Measurements from ENCODE around the gene GLT8D1. TPM values are rescaled to one million over a fixed set of nuclear protein-coding genes. Genes with fewer than 3 reads are reported as not detected.

The GLT8D1 gene
- total and polyA plus RNA-seq, 7 donors: 9.2 to 47.4 (median 31.5) TPM

DNA sequence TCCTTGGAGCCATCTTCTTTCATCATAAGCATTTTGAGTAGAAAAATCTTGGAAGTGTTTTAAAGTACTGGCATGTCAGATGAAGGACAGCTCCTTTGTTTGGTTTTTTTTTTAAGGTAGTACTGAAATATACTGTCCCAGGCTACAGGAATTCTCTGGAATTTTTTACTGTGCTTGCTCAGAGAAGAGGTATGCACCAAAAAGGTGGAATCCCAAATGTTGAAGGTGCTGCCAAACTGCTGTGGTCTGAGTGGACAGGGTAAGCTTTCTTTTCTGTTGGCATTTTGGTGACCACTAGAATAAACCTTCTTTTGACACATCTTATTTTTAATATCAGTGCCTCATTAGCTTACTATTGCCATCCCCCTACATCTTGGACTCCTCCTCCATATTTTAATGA is 12.5 kb downstream of the GLT8D1 start:
- no peak for TF ChIP-seq POLR2A (IDR thresholded peaks at IDR 0.05)
- no peak for TF ChIP-seq POLR2AphosphoS5 (IDR thresholded peaks at IDR 0.05)
- Histone ChIP-seq H3K9me3 (no peaks in the 10 kb centered on the region), H3K4me1 (no peaks in the 10 kb centered on the region), H3K27me3 (no peaks in the 10 kb centered on the region), H3K36me3 (peaks cover 65 to 100% (median 88%) of the 10 kb centered on the region in 4 donors), H3K27ac (no peak overlapping the region), H3K4me3 (no peak overlapping the region)
- no peak for DNase-seq
- intact Hi-C loops (cut with DNase I): no loop called here

DNA sequence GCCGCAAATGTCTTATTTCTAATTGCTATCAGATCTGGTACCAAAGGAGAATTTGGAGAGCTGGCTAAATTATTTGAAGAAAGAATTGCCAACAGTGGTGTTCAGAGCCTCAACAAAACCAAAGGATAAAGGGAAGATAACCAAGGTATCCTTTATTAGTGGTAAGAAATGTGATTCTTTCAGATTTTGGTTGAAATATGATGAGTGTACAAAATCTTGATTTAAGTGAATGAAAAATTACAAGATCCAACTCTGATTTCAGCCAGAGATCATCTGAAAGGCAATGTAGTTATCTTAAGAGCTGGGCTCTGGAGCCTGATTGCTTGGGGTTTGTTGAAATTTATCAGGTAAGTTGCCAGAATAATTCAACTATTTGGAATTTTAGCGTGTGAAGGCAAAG is 15.0 kb downstream of the GLT8D1 start:
- 95% methylated on average over 2 of the region's 2 CpGs for WGBS, 2 donors
- TF ChIP-seq CTCF (IDR thresholded peaks at IDR 0.05) (no peak), POLR2A (IDR thresholded peaks at IDR 0.05) (no peak), EP300 (IDR thresholded peaks at IDR 0.05) (no peak), POLR2AphosphoS5 (IDR thresholded peaks at IDR 0.05) (no peak)
- Histone ChIP-seq H3K27me3 (no peaks in the 10 kb centered on the region), H3K27ac (no peak overlapping the region), H3K9me3 (no peaks in the 10 kb centered on the region), H3K36me3 (peaks cover 51 to 86% (median 76%) of the 10 kb centered on the region in 4 donors), H3K4me1 (peaks cover 0 to 14% (median 11%) of the 10 kb centered on the region in 4 donors), H3K4me3 (no peak overlapping the region)
- intact Hi-C loops (cut with DNase I): no loop called here
- DNase-seq: no peak

GRCh38 chr3:52689151-52689550 is 16.4 kb downstream of the GLT8D1 start:
- intact Hi-C loops (cut with DNase I): loop anchor here (10.0 kb wide), 1 partner anchor 414 kb away; the partner anchor contains the start of gene WDR82
- no peak for TF ChIP-seq POLR2AphosphoS5 (IDR thresholded peaks at IDR 0.05)
- TF ChIP-seq CTCF (IDR thresholded peaks at IDR 0.05): no peak
- TF ChIP-seq EP300 (IDR thresholded peaks at IDR 0.05): no peak
- TF ChIP-seq POLR2A (IDR thresholded peaks at IDR 0.05): no peak
- Histone ChIP-seq H3K36me3 (peaks cover 40 to 72% (median 63%) of the 10 kb centered on the region in 4 donors), H3K9me3 (no peaks in the 10 kb centered on the region), H3K4me1 (peaks cover 0 to 23% (median 20%) of the 10 kb centered on the region in 4 donors), H3K27ac (no peak overlapping the region), H3K4me3 (no peak overlapping the region), H3K27me3 (no peaks in the 10 kb centered on the region)
- no peak for DNase-seq
- whole genome bisulfite sequencing, 2 donors: 74 to 94% methylated on average over 3 of the region's 3 CpGs

GRCh38 chr3:52688266-52688665 is 17.3 kb downstream of the GLT8D1 start:
- H3K4me3 ChIP-seq: no peak overlapping the region
- no peaks in the 10 kb centered on the region for H3K27me3 ChIP-seq
- H3K9me3 ChIP-seq: no peaks in the 10 kb centered on the region
- peaks cover 38 to 63% (median 56%) of the 10 kb centered on the region in 4 donors for H3K36me3 ChIP-seq
- TF ChIP-seq EP300 (IDR thresholded peaks at IDR 0.05) (no peak), POLR2A (IDR thresholded peaks at IDR 0.05) (no peak), POLR2AphosphoS5 (IDR thresholded peaks at IDR 0.05) (no peak), CTCF (IDR thresholded peaks at IDR 0.05) (no peak)
- intact Hi-C loops (cut with DNase I): loop anchor here (10.0 kb wide), 1 partner anchor 413 kb away; the partner anchor contains the start of gene WDR82
- H3K27ac ChIP-seq: no peak overlapping the region
- 31 to 75% methylated on average over 6 of the region's 6 CpGs for WGBS, 2 donors
- no peak for DNase-seq
- peaks cover 0 to 30% (median 28%) of the 10 kb centered on the region in 4 donors for H3K4me1 ChIP-seq

DNA sequence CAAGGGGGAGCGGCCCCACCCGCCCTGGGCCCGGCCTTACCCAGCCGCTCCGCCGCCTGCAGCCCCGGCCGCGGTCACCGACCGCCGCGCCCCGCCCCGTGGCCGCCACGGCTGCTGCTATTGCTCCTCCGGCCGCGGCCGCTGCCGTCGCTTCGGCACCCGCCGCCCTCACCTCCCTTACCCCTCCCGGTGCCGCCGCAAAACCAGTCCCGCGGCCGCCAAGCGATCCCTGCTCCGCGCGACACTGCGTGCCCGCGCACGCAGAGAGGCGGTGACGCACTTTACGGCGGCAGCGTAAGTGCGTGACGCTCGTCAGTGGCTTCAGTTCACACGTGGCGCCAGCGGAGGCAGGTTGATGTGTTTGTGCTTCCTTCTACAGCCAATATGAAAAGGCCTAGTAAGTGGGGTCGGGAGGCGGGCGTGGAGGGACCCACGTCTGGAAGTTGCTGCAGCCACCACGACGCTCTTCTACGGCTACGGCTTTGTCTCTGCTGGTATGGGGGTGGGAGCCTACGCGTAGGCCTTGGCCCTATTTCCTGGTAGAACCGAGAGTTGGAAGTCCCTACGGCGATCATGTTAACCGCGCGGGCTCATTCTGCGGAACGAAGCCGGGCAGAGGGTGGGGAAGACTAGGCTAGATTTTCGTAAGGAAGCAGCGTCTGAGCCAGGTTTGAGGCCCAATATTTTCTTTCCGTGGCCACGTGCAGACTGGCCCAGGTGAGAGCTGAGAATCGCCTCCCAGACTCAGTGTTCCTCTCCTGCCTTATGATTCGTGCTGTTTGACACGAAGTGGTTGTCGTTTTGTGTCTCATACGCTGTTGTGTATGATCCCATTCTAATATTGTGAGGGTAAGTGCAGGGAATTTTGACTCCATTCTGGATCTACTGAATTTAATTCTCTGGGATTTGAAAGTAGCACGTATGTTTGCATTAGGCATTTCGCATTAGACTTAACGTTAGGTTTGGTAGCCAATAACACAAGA is 19.6 kb downstream of the GLT8D1 start, which contains the start of the genes GNL3 and PBRM1:
GNL3 (plus strand) TSS at position 324 of the 983 bp plus-strand sequence; CDS start at position 385, 61 bp downstream.
PBRM1 (minus strand) TSS at position 205 of the 983 bp plus-strand sequence.
- Histone ChIP-seq H3K4me3 (peak within 1 kb of the TSS; percentile 72 to 82 (median 76)), H3K36me3 (peaks cover 29 to 40% (median 35%) of the 10 kb centered on the region in 4 donors), H3K9me3 (no peaks in the 10 kb centered on the region), H3K4me1 (peaks cover 0 to 44% (median 34%) of the 10 kb centered on the region in 4 donors), H3K27me3 (no peaks in the 10 kb centered on the region), H3K27ac (peak within 1 kb of the TSS; percentile 90 to 98 (median 94))
- WGBS, 2 donors: 0 to 1% methylated on average over 82 of the region's 82 CpGs
- TF ChIP-seq POLR2AphosphoS5 (IDR thresholded peaks at IDR 0.05): peak; percentile 86 to 95 (median 91)
- peak in 1 of 4 donors; percentile 84 for TF ChIP-seq EP300 (IDR thresholded peaks at IDR 0.05)
- TF ChIP-seq CTCF (IDR thresholded peaks at IDR 0.05): no peak
- peak; percentile 39 to 60 for TF ChIP-seq POLR2A (IDR thresholded peaks at IDR 0.05)
- DNase-seq: peak; percentile 96
- intact Hi-C loops (cut with DNase I): loop anchor here (1.0 to 10.0 kb wide), 2 partner anchors 19 to 411 kb away; partner anchors contain the start of genes GLT8D1 and WDR82
